Right forelimb (tissue), 1 donor: Measurements from ENCODE around the gene CLEC18A.
A peak's percentile ranks its signal among the peaks of the same experiment; 100 is the strongest.
"Not testable (repeated sequence)": the region's sequence is repeated elsewhere in the genome, so short reads cannot be mapped to it uniquely, and the experiment has no call there.

Source experiments
- DNase-seq: peaks from one replicate; pipeline ENCODE4 v3.0.0-alpha.2; 2018

CLEC18A gene

DNA sequence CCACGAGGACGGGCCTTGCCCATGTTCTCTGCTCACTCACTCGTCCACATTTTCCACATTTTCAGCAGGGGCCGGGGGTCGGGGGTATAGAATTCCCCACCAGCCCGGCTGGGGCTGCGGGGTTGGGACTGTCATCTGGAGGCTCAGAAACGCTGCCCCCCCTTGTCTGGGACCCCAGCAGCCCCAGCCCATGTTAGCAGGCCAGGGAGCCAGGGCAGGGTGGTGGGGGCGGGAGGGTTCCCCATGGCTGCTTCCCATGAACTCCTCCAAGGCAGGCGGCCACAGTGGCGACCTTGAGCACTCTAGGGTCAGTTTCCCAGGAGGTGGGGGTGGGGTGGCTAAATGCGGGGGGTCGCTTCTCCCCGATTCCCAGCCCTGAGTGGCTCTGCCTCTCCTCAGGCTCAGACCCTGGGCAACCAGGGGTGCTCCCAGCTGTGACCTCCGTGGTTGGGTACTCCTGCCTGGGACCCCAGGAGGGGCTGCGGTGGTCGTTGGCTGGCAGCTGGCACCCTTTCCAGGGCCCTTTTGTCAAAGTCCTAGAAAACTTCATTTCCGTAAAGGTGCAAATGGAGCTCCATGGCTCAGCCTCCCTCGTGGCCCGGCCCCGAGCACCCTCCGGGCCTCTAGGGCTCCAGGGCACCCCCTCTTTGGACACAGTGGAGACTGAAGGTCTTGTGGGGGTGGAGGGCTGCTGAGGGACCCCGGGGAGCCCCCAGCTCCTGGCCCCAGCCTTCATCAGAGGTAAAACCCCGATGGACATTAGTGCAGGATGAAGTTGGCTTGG, 1.6 kb downstream of the CLEC18A start:
- DNase-seq = peak; percentile 20

GRCh38 chr16:69954241-69954640, 3.1 kb downstream of the CLEC18A start:
- DNase-seq = peak; percentile 30

GRCh38 chr16:69963312-69963711, 12.2 kb downstream of the CLEC18A start:
- not testable (repeated sequence) for DNase-seq

DNA sequence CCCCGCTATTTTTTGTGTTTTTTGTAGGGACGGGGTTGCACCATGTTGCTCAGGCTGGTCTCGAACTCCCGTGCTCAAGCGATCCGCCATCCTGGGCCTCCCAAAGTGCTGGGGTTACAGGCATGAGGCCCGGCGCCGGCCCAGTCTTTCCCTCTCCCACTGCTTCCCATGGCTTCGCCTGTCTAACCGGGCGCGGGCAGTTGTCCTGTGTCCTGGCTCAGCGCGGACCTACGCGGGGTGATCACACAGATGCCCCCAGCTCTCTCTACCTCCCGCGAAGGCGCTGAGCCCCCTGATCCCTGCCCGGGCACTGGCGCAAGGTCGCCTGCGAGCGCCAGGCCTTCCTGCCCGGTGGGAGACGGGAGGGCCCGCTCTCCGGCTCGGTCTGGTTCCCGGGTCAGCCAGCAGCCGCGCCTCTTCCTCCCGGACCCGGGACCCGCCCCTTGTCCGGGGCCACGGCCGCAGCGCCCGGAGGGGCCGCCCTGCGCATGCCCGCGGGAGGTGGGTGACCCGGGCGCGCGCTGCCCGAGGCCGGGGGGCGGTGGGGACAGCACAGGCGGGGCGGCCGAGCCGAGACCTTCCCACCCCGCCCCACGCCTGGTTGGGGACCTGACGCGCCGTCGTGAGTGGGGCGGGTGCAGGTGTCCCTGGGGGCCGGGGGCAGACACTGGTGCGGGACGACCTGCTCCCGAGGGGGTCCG, 14.0 kb downstream of the CLEC18A start:
- DNase-seq = not testable (repeated sequence)

DNA sequence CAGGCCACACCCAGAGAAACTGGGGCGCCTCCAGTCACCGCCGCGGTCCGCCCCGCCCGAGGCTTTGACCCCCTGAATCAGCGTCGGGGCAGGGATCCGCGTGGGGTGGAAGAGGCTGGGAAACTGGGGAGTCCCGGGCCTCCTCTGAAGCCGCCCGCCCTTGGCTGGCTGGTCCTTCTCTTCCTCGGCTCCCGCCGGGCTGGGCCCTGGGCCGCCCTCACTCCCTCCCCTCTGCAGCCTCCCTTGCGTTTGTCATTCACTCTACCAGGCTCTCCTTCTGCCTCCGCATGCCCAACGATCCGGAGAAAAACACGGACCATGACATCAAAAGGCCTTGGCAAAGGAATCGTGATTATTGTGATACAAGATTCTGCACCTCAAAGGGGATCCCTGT, 14.5 kb downstream of the CLEC18A start:
- not testable (repeated sequence) for DNase-seq

DNA sequence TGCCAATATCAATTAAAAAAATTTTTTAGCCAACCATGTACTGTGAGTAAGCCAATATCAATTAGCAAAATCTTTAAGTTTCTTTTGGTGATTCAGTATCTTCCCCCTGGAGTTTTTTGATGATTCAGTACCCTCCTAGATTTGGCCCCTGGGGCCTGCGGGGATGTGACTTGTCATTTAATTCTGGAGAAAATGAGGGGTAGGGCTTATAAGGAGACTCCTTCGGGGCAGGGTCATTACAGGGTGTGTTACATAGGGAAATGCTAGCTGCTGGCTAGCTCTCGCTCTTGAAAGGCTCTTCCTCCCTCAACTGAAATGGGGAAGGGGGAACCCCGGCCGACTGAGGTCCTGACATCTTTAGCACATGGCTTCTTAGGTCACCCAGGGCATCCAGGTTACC, 16.6 kb downstream of the CLEC18A start:
- not testable (repeated sequence) for DNase-seq

- DNase-seq = not testable (repeated sequence)
These were observed 17.0 kb downstream of the CLEC18A start for GRCh38 chr16:69968125-69968524.

DNA sequence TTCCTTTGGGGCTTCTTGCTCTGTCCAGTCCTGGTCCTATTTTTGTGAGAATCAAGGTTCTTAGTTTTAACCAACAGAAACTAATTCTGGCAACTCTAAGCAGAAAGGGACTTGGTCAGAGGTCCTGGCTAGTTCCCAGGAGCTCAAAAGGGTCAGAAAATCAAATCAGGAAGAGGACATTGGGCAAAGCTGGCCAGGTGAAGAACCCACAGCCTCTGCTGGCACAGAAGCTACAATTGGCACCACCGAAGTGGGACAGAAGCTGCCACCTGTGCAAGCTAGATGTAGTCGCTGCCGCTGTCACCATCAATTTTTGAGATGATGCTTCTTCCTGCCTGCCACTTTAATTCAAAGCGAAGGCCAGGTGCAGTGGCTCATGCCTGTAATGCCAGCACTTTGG, 18.5 kb downstream of the CLEC18A start:
- DNase-seq = not testable (repeated sequence)

DNA sequence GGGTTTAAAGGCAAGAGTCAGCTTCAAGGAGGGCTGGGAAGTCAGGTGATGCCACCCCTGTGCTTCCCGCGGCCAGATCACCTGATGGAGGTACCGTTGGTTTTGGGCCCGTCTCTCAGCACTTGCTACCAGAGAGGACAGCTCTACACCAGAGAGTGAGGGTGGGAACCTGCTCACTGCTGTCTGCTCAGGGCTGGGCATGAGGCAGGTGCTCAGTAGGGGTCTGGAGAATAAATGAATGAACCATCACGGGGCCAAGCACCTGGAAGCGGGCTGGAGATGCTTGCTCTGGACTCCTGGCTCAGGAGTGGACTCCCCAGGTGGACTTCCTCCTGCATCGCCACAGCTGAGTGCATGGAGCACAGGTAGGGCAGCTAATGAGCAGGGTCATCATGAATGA, 21.0 kb downstream of the CLEC18A start:
- not testable (repeated sequence) for DNase-seq

- not testable (repeated sequence) for DNase-seq
These were observed 21.8 kb downstream of the CLEC18A start for GRCh38 chr16:69972935-69973334.

- DNase-seq = not testable (repeated sequence)
These were observed 34.1 kb downstream of the CLEC18A start for GRCh38 chr16:69985196-69985595.

GRCh38 chr16:69997956-69998355, 46.8 kb downstream of the CLEC18A start:
- DNase-seq = not testable (repeated sequence)

DNA sequence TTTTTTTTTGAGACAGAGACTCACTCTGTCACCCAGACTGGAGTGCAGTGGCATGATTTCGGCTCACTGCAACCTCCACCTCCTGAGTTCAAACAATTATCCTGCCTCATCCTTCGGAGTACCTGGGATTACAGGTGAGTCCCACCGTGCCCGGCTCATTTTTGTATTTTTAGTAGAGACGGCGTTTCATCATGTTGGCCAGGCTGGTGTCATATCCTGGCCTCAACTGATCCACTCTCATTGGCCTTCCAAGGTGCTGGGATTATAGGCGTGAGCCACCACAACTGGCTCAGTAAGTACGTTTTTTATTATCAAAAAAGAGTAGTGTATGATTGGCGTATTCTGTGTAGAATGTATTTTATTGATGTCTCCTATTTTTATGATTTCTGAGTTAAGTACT, 48.7 kb downstream of the CLEC18A start:
- not testable (repeated sequence) for DNase-seq

DNA sequence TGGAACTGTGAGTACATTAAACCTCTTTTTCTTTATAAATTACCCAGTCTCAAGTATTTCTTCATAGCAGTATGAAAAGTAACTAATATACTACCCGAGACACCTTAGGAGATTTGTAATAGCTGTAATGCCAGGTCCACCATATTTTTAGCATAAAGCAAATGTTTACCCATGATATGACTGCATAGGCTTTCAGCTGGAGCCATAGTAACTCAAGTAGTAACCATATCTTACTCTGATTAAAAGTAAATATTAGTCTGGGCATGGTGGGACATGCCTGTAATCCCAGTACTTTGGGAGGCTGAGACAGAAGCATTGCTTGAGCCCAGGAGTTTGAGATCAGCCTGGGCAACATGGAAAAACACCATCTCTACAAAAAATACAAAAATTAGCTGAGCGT, 52.4 kb downstream of the CLEC18A start:
- not testable (repeated sequence) for DNase-seq

- DNase-seq = not testable (repeated sequence)
These were observed 57.5 kb downstream of the CLEC18A start for GRCh38 chr16:70008604-70009003.

GRCh38 chr16:70010615-70011014, 59.5 kb downstream of the CLEC18A start:
- not testable (repeated sequence) for DNase-seq

- not testable (repeated sequence) for DNase-seq
These were observed 60.0 kb downstream of the CLEC18A start for GRCh38 chr16:70011120-70011519.

GRCh38 chr16:70012354-70012753, 61.2 kb downstream of the CLEC18A start:
- not testable (repeated sequence) for DNase-seq

- not testable (repeated sequence) for DNase-seq
These were observed 61.8 kb downstream of the CLEC18A start for GRCh38 chr16:70012951-70013350.
